ENCODE data around the gene LRP3. TPM values are rescaled to one million over a fixed set of nuclear protein-coding genes. Genes with fewer than 3 reads are reported as not detected.
"Not testable (repeated sequence)": the region's sequence is repeated elsewhere in the genome, so short reads cannot be mapped to it uniquely, and the experiment has no call there.

LRP3 gene
- total RNA-seq, 1 donor from 2014 or later = 19.3 TPM

DNA sequence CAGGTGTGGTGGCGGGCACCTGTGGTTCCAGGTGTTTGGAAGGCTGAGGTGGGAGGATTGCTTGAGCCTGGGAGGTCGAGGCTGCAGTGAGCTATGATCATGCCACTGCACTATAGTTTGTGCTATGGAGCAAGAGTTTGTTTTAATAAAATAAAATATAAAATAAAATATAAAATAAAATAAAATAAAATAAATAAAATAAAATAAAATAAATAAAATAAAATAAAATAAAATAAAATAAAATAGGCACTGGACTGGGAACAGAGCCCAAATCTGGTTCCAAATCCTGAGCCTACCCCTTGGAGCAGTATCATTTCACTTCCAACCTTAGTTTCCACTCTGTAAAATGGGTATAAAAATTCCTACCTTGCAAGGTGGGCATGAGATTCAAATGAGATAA lies 28.1 kb downstream of the LRP3 start:
- H3K27me3 ChIP-seq (ENCODE audit: control insufficient read depth in 3 of 3, insufficient read depth in 3 of 3, low read length in 3 of 3) = peaks cover 44 to 70% (median 57%) of the 10 kb centered on the region in 3 donors
- not testable (repeated sequence) for H3K27ac ChIP-seq (ENCODE audit: low read depth, low read length); H3K9ac ChIP-seq (ENCODE audit: low read depth in 1 of 3, low read length in 3 of 3); H3K36me3 ChIP-seq (ENCODE audit: control insufficient read depth in 3 of 3, insufficient read depth in 3 of 3, low read length in 3 of 3); H3K9me3 ChIP-seq (ENCODE audit: control insufficient read depth in 3 of 3, low read length in 3 of 3); H3K4me3 ChIP-seq (ENCODE audit: low read length in 3 of 3); H3K4me1 ChIP-seq (ENCODE audit: control insufficient read depth in 3 of 3, insufficient read depth in 3 of 3, low read length in 3 of 3)

GRCh38 chr19:33224694-33225457 lies 30.7 kb downstream of the LRP3 start:
- peaks cover 50 to 59% (median 58%) of the 10 kb centered on the region in 3 donors for H3K27me3 ChIP-seq (ENCODE audit: control insufficient read depth in 3 of 3, insufficient read depth in 3 of 3, low read length in 3 of 3)
- H3K9me3 ChIP-seq (ENCODE audit: control insufficient read depth in 3 of 3, low read length in 3 of 3) = peaks cover 2 to 19% (median 10%) of the 10 kb centered on the region in 3 donors
- no peaks in the 10 kb centered on the region for H3K36me3 ChIP-seq (ENCODE audit: control insufficient read depth in 3 of 3, insufficient read depth in 3 of 3, low read length in 3 of 3)
- H3K27ac ChIP-seq (ENCODE audit: low read depth, low read length) = no peak overlapping the region
- no peak overlapping the region for H3K4me3 ChIP-seq (ENCODE audit: low read length in 3 of 3)
- peaks cover 0 to 5% (median 0%) of the 10 kb centered on the region in 3 donors for H3K4me1 ChIP-seq (ENCODE audit: control insufficient read depth in 3 of 3, insufficient read depth in 3 of 3, low read length in 3 of 3)
- H3K9ac ChIP-seq (ENCODE audit: low read depth in 1 of 3, low read length in 3 of 3) = no peak overlapping the region

- H3K27ac ChIP-seq (ENCODE audit: low read depth, low read length) = no peak within 1 kb of the TSS
- peaks cover 50 to 62% (median 58%) of the 10 kb centered on the region in 3 donors for H3K27me3 ChIP-seq (ENCODE audit: control insufficient read depth in 3 of 3, insufficient read depth in 3 of 3, low read length in 3 of 3)
- no peaks in the 10 kb centered on the region for H3K36me3 ChIP-seq (ENCODE audit: control insufficient read depth in 3 of 3, insufficient read depth in 3 of 3, low read length in 3 of 3)
- peaks cover 2 to 19% (median 10%) of the 10 kb centered on the region in 3 donors for H3K9me3 ChIP-seq (ENCODE audit: control insufficient read depth in 3 of 3, low read length in 3 of 3)
- no peak within 1 kb of the TSS for H3K9ac ChIP-seq (ENCODE audit: low read depth in 1 of 3, low read length in 3 of 3)
- H3K4me1 ChIP-seq (ENCODE audit: control insufficient read depth in 3 of 3, insufficient read depth in 3 of 3, low read length in 3 of 3) = peaks cover 0 to 5% (median 0%) of the 10 kb centered on the region in 3 donors
- H3K4me3 ChIP-seq (ENCODE audit: low read length in 3 of 3) = no peak within 1 kb of the TSS
Observed at GRCh38 chr19:33225458-33225926, 31.4 kb downstream of the LRP3 start, which contains the start of gene SLC7A10. TSS of gene SLC7A10 (minus strand) at chr19:33225850. CDS start at chr19:33225703, 147 bp downstream.

DNA sequence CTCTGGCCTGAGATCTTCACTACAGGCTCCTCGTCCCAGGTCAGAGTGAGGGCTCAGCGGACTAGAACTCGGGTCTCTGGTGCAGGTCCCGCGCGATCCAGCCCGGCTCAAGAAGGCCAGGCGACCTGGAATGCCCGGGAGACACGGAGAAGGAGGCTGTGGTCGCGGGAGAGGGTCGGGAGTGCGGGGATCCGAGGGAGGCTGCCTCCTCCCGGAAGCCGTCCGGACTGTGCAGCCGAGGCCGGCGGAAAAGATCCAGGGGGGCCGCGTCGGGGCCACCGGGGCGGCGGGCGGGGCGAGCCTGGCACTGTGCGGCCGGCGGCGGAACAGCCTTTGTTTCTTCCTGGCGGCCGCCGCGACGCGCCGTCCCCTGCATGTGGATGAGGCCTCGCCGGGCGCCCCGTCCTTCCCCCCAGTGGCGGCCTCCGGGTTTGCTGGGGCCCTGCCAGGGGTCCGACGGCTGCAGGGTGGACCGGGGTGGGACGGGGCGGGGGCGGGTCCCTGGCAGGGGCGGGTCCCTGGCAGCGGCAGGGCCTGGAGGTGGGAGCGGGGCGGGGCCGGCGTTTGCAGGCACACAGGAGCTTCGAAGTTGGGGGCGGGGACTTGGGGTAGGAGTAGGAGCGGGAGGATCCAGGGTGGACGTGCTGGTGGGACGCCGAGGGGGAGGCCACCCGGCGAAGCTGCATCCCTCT lies 32.6 kb downstream of the LRP3 start:
- H3K27me3 ChIP-seq (ENCODE audit: control insufficient read depth in 3 of 3, insufficient read depth in 3 of 3, low read length in 3 of 3) = peaks cover 46 to 53% (median 51%) of the 10 kb centered on the region in 3 donors
- H3K27ac ChIP-seq (ENCODE audit: low read depth, low read length) = no peak overlapping the region
- no peaks in the 10 kb centered on the region for H3K36me3 ChIP-seq (ENCODE audit: control insufficient read depth in 3 of 3, insufficient read depth in 3 of 3, low read length in 3 of 3)
- H3K9ac ChIP-seq (ENCODE audit: low read depth in 1 of 3, low read length in 3 of 3) = no peak overlapping the region
- peaks cover 0 to 5% (median 0%) of the 10 kb centered on the region in 3 donors for H3K4me1 ChIP-seq (ENCODE audit: control insufficient read depth in 3 of 3, insufficient read depth in 3 of 3, low read length in 3 of 3)
- H3K4me3 ChIP-seq (ENCODE audit: low read length in 3 of 3) = no peak overlapping the region
- peaks cover 2 to 19% (median 10%) of the 10 kb centered on the region in 3 donors for H3K9me3 ChIP-seq (ENCODE audit: control insufficient read depth in 3 of 3, low read length in 3 of 3)

GRCh38 chr19:33227242-33227650 lies 33.1 kb downstream of the LRP3 start:
- Histone ChIP-seq H3K27ac (ENCODE audit: low read depth, low read length) (no peak overlapping the region), H3K9ac (ENCODE audit: low read depth in 1 of 3, low read length in 3 of 3) (no peak overlapping the region), H3K36me3 (ENCODE audit: control insufficient read depth in 3 of 3, insufficient read depth in 3 of 3, low read length in 3 of 3) (no peaks in the 10 kb centered on the region), H3K4me1 (ENCODE audit: control insufficient read depth in 3 of 3, insufficient read depth in 3 of 3, low read length in 3 of 3) (peaks cover 0 to 5% (median 0%) of the 10 kb centered on the region in 3 donors), H3K9me3 (ENCODE audit: control insufficient read depth in 3 of 3, low read length in 3 of 3) (peaks cover 2 to 19% (median 10%) of the 10 kb centered on the region in 3 donors), H3K27me3 (ENCODE audit: control insufficient read depth in 3 of 3, insufficient read depth in 3 of 3, low read length in 3 of 3) (peaks cover 46 to 50% (median 48%) of the 10 kb centered on the region in 3 donors), H3K4me3 (ENCODE audit: low read length in 3 of 3) (no peak overlapping the region)

DNA sequence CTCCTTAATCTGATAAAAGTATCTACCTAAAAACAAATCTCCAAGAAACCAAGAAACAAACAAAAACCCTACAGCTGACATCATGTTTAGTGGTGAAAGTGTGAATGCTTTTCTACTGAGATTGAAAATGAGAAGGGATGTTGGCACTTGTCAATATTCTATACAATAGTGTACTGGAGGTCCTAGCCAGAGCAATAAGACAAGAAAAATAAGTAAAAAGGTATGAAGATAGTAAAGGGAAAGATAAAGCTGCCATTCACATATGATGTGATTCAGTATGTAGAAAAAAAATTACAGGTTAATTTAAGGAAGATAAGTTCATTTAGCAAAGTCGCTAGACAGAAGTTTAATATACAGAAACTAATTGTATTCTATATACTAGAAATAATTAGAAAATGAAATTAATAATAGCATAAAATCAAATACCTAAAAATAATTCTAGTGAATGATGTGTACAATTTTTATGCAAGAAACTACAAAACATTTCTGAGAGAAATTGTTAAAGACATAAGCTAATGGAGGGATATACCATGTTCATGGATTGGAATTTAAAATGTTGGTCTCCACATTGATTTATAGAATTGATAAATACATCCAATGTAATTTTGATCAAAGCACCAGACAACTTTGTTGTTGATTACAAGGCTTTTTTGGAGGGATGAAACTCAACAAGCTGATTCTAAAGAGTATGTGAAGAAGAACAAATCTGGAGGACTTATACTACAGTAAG lies 33.9 kb downstream of the LRP3 start:
- Histone ChIP-seq H3K27me3 (ENCODE audit: control insufficient read depth in 3 of 3, insufficient read depth in 3 of 3, low read length in 3 of 3) (peaks cover 48 to 53% (median 49%) of the 10 kb centered on the region in 3 donors), H3K36me3 (ENCODE audit: control insufficient read depth in 3 of 3, insufficient read depth in 3 of 3, low read length in 3 of 3) (no peaks in the 10 kb centered on the region), H3K27ac (ENCODE audit: low read depth, low read length) (no peak overlapping the region), H3K4me1 (ENCODE audit: control insufficient read depth in 3 of 3, insufficient read depth in 3 of 3, low read length in 3 of 3) (peaks cover 0 to 5% (median 0%) of the 10 kb centered on the region in 3 donors), H3K9ac (ENCODE audit: low read depth in 1 of 3, low read length in 3 of 3) (no peak overlapping the region), H3K9me3 (ENCODE audit: control insufficient read depth in 3 of 3, low read length in 3 of 3) (peaks cover 2 to 19% (median 10%) of the 10 kb centered on the region in 3 donors), H3K4me3 (ENCODE audit: low read length in 3 of 3) (no peak overlapping the region)

- peaks cover 42 to 47% (median 43%) of the 10 kb centered on the region in 3 donors for H3K27me3 ChIP-seq (ENCODE audit: control insufficient read depth in 3 of 3, insufficient read depth in 3 of 3, low read length in 3 of 3)
- H3K4me1 ChIP-seq (ENCODE audit: control insufficient read depth in 3 of 3, insufficient read depth in 3 of 3, low read length in 3 of 3) = peaks cover 0 to 5% (median 0%) of the 10 kb centered on the region in 3 donors
- no peak overlapping the region for H3K4me3 ChIP-seq (ENCODE audit: low read length in 3 of 3)
- no peak overlapping the region for H3K9ac ChIP-seq (ENCODE audit: low read depth in 1 of 3, low read length in 3 of 3)
- H3K9me3 ChIP-seq (ENCODE audit: control insufficient read depth in 3 of 3, low read length in 3 of 3) = peaks cover 2 to 19% (median 10%) of the 10 kb centered on the region in 3 donors
- no peak overlapping the region for H3K27ac ChIP-seq (ENCODE audit: low read depth, low read length)
- no peaks in the 10 kb centered on the region for H3K36me3 ChIP-seq (ENCODE audit: control insufficient read depth in 3 of 3, insufficient read depth in 3 of 3, low read length in 3 of 3)
Observed at GRCh38 chr19:33229962-33230361, 35.8 kb downstream of the LRP3 start.

- no peak overlapping the region for H3K4me3 ChIP-seq (ENCODE audit: low read length in 3 of 3)
- no peak overlapping the region for H3K27ac ChIP-seq (ENCODE audit: low read depth, low read length)
- peaks cover 2 to 19% (median 10%) of the 10 kb centered on the region in 3 donors for H3K9me3 ChIP-seq (ENCODE audit: control insufficient read depth in 3 of 3, low read length in 3 of 3)
- peaks cover 29 to 36% (median 30%) of the 10 kb centered on the region in 3 donors for H3K27me3 ChIP-seq (ENCODE audit: control insufficient read depth in 3 of 3, insufficient read depth in 3 of 3, low read length in 3 of 3)
- H3K9ac ChIP-seq (ENCODE audit: low read depth in 1 of 3, low read length in 3 of 3) = no peak overlapping the region
- no peaks in the 10 kb centered on the region for H3K36me3 ChIP-seq (ENCODE audit: control insufficient read depth in 3 of 3, insufficient read depth in 3 of 3, low read length in 3 of 3)
- H3K4me1 ChIP-seq (ENCODE audit: control insufficient read depth in 3 of 3, insufficient read depth in 3 of 3, low read length in 3 of 3) = no peaks in the 10 kb centered on the region
Observed at GRCh38 chr19:33231511-33231910, 37.4 kb downstream of the LRP3 start.

GRCh38 chr19:33232656-33233055 lies 38.5 kb downstream of the LRP3 start:
- H3K9me3 ChIP-seq (ENCODE audit: control insufficient read depth in 3 of 3, low read length in 3 of 3) = peaks cover 2 to 16% (median 3%) of the 10 kb centered on the region in 3 donors
- no peaks in the 10 kb centered on the region for H3K4me1 ChIP-seq (ENCODE audit: control insufficient read depth in 3 of 3, insufficient read depth in 3 of 3, low read length in 3 of 3)
- no peak overlapping the region for H3K27ac ChIP-seq (ENCODE audit: low read depth, low read length)
- H3K4me3 ChIP-seq (ENCODE audit: low read length in 3 of 3) = no peak overlapping the region
- no peaks in the 10 kb centered on the region for H3K36me3 ChIP-seq (ENCODE audit: control insufficient read depth in 3 of 3, insufficient read depth in 3 of 3, low read length in 3 of 3)
- H3K27me3 ChIP-seq (ENCODE audit: control insufficient read depth in 3 of 3, insufficient read depth in 3 of 3, low read length in 3 of 3) = peaks cover 21 to 27% (median 21%) of the 10 kb centered on the region in 3 donors
- no peak overlapping the region for H3K9ac ChIP-seq (ENCODE audit: low read depth in 1 of 3, low read length in 3 of 3)
